Measurements from ENCODE around the gene THAP11. TPM values are rescaled to one million over a fixed set of nuclear protein-coding genes. Genes with fewer than 3 reads are reported as not detected.

Gene THAP11
- total RNA-seq, 2 donors from 2014 or later, result 42.5 to 59.4 TPM

DNA sequence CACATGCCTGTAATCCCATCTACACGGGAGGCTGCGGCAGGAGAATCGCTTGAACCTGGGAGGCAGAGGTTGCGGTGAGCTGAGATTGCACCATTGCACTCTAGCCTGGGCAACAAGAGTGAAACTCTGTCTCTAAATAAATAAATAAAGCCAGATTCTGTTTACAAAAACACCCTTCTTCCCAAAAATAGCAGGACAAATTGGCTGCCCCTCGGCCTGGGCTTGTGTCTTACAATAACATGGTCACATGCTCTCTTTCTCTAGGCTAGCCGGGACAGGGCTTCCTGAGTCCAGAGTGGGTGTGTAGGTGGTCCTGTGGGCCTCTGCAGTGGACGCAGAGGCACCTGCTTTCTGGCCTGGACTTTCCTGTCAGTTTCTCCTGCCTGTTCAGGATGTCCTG, 27.5 kb downstream of the THAP11 start:
- Histone ChIP-seq H3K9me3 (no peaks in the 10 kb centered on the region), H3K4me1 (peaks cover 0 to 21% of the 10 kb centered on the region in 2 donors), H3K27ac (no peak overlapping the region), H3K27me3 (no peaks in the 10 kb centered on the region), H3K36me3 (peaks cover 70% of the 10 kb centered on the region), H3K4me3 (no peak overlapping the region)
- TF ChIP-seq, protein P1, sequence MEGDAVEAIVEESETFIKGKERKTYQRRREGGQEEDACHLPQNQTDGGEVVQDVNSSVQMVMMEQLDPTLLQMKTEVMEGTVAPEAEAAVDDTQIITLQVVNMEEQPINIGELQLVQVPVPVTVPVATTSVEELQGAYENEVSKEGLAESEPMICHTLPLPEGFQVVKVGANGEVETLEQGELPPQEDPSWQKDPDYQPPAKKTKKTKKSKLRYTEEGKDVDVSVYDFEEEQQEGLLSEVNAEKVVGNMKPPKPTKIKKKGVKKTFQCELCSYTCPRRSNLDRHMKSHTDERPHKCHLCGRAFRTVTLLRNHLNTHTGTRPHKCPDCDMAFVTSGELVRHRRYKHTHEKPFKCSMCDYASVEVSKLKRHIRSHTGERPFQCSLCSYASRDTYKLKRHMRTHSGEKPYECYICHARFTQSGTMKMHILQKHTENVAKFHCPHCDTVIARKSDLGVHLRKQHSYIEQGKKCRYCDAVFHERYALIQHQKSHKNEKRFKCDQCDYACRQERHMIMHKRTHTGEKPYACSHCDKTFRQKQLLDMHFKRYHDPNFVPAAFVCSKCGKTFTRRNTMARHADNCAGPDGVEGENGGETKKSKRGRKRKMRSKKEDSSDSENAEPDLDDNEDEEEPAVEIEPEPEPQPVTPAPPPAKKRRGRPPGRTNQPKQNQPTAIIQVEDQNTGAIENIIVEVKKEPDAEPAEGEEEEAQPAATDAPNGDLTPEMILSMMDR (IDR thresholded peaks at IDR 0.05), result no peak
- no peak for DNase-seq (ENCODE audit: low spot score)

DNA sequence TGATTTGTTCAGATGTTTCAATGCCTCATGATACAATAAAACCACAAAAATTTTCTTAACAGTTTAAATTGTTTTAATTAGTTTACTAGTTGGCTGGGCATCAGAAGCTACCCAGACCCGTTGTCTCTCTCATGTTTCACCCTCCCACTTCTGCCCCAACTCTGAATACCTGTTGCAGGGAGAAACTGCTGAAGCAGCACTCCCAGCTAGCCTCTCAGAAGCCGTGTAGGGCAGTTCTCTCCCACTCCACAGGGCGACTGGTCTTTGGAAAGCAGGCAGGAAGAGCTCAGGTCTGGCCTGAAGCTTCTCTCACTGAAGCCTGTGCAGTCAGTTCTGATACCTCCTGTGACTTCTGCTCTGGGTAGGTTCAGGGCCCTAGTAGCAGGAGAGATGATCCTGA, 29.1 kb downstream of the THAP11 start:
- DNase-seq (ENCODE audit: low spot score), result no peak
- TF ChIP-seq, protein P1 (IDR thresholded peaks at IDR 0.05), result no peak
- peaks cover 0 to 28% of the 10 kb centered on the region in 2 donors for H3K4me1 ChIP-seq
- H3K27me3 ChIP-seq, result no peaks in the 10 kb centered on the region
- no peak overlapping the region for H3K27ac ChIP-seq
- H3K9me3 ChIP-seq, result no peaks in the 10 kb centered on the region
- peaks cover 61% of the 10 kb centered on the region for H3K36me3 ChIP-seq
- H3K4me3 ChIP-seq, result no peak overlapping the region

DNA sequence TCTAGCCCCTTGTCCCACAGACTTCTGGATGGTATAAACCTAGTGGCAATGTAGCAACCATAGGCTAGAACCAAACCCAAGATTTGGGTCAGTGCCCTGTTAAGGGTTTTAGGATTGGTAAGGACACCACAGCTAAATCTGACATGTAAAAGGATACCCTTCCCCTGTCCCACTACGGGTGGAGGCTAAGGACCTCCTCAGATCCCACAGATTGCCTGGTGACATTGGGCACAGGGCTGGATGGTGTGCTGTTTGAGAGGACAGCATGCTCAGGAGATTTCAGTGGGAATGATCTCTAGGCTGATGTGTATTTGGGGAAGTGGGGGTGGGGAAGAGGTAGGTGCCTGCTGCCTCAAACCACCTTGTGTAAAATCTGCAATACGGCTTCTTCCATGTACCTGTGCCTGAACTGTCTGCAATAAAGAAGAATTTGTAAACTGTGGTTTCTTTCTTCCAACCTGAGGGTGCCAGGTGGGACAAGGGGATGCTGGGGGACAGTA, 30.1 kb downstream of the THAP11 start:
- TF ChIP-seq, protein P1 (IDR thresholded peaks at IDR 0.05), result no peak
- no peak for DNase-seq (ENCODE audit: low spot score)
- peak overlapping the region in 1 of 2 donors; percentile 86 for H3K4me3 ChIP-seq

DNA sequence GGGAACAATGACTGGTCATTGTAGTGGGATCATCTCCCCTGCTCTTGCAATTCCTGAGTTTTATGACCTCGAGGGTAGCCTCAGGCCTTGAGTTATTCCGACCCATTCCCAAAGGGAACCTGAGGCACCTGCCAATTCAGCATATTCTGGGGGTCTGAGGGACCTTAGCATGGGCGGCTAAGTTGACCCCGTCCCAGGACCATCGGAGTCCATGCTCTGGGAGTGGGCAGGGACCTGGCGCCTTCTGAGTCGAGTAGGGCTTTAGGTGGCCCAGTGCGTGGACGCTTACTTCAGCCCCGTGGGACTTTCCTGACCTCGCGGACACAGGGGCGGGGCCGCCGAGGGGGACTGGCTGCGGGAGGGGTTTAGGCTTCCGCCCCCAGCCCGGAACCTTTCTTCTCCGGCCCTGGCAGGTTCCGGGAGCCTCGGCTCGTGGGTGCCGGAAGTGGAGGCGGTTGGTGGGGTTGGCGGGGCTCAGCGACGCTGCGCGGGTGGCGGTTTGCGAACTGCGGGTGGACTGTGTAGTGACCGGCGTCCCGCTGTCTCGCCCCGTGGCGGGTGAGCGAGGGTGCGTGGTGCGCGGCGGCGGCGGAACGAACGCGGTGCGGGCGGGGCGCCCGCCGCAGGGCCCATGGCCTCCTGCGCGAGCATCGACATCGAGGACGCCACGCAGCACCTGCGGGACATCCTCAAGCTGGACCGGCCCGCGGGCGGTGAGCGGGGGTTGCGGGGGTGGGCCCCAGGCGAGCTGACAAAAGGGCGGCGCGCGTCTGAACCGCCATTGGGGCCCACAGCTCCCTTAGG, 30.7 kb downstream of the THAP11 start, which contains the start of gene EDC4:
Gene EDC4 (plus strand): TSS at position 422 of the 804 bp plus-strand sequence. CDS start 210 bp downstream, at position 632.
- Histone ChIP-seq H3K9me3 (no peaks in the 10 kb centered on the region), H3K4me3 (peak within 1 kb of the TSS; percentile 82 to 86), H3K36me3 (peaks cover 61% of the 10 kb centered on the region), H3K27ac (peak within 1 kb of the TSS; percentile 67 to 83), H3K4me1 (peaks cover 0 to 28% of the 10 kb centered on the region in 2 donors), H3K27me3 (no peaks in the 10 kb centered on the region)
- peak; percentile 85 for DNase-seq (ENCODE audit: low spot score)
- TF ChIP-seq, protein P1 (IDR thresholded peaks at IDR 0.05), result no peak

More for the DNA sequence above, 30.1 kb downstream of the THAP11 start:
- Histone ChIP-seq H3K36me3 (peaks cover 61% of the 10 kb centered on the region), H3K27me3 (no peaks in the 10 kb centered on the region), H3K9me3 (no peaks in the 10 kb centered on the region), H3K27ac (peak overlapping the region; percentile 67 to 83), H3K4me1 (peaks cover 0 to 28% of the 10 kb centered on the region in 2 donors)

DNA sequence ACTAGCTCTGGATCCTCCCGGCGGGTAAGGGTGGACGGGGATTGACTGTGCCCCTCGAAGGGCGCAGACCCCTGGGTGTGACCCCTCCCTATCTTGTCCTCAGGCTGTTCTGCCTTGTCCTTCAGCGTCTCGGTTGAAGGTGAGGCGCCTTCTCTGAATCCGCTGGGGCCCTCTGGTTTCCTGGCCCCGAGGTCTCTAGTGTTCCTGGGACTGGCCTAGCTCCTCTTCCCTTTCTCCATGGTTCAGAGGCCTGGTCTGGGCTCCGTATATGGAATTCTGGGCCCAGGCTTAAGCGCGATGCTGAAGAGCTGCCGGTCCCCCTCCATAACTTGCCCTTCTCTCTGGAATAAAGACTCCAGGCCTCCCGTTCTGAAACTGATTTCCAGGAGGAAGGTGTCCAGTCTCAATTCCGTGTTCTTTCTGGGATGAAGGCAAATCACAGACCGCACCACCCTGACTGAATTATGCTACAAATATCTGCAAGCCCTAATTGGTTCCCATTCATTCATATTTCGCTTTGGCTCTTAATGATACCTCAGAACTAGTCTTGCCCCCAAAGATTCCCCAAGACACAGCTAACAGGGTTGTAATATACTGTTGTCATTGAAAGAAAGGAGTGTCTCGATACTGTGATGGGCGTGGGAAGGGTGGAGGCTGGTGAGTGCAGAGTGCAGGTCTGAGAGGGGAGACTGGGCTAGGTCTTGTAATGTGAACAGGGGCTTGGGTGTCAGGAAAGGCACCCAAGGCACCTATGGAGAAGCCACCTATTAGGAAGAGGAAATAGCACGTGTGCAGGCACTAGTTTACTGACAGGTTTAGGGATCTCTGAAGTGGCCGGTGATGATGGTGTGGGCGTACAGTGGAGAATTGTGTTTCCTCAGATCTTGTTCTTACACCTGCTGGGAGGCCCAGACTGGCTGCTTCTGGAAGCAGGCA, 31.6 kb downstream of the THAP11 start:
- Histone ChIP-seq H3K4me1 (peaks cover 0 to 28% of the 10 kb centered on the region in 2 donors), H3K27ac (peak overlapping the region; percentile 67 to 83), H3K9me3 (no peaks in the 10 kb centered on the region), H3K4me3 (peak overlapping the region; percentile 82 to 86), H3K27me3 (no peaks in the 10 kb centered on the region), H3K36me3 (peaks cover 61% of the 10 kb centered on the region)
- TF ChIP-seq, protein P1 (IDR thresholded peaks at IDR 0.05), result no peak
- DNase-seq (ENCODE audit: low spot score), result no peak

Measured in right atrium auricular region (tissue), 2 donors.